Measurements from ENCODE around the gene FOLR2.

DNA sequence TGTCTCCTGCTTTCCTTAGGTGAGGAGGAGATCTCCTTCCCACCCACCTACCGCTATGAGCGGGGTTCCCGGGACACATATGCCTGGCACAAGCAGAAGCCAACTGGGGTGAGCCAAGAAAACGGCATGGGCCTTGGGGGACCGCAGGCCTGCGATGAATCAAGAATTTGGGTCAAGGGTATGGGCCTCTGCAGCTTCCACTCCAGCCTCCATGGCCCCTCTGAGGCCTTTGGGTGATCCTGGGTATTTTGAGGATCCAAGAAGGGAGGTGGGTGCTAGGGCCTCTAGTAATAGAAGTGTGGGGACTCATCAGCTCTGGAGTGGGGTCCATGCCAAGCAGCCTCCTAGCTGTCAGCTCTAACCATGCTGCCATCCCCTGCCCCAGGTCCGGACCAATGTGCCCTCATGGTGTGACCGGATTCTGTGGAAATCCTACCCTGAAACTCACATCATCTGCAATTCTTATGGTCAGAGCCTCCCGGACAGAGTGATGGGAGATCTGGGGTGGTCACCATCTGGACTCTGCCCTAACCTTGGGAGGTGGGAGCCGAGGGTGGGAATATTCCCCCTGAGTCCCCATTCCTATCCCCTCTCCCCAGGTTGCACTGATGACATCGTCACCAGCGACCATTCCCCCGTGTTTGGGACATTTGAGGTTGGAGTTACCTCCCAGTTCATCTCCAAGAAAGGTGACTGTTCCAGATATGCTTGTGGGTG is 16.6 kb downstream of the FOLR2 start:
- TF ChIP-seq NFIC (IDR thresholded peaks at IDR 0.05; ENCODE audit: borderline replicate concordance): no peak
- TF ChIP-seq, protein P1, sequence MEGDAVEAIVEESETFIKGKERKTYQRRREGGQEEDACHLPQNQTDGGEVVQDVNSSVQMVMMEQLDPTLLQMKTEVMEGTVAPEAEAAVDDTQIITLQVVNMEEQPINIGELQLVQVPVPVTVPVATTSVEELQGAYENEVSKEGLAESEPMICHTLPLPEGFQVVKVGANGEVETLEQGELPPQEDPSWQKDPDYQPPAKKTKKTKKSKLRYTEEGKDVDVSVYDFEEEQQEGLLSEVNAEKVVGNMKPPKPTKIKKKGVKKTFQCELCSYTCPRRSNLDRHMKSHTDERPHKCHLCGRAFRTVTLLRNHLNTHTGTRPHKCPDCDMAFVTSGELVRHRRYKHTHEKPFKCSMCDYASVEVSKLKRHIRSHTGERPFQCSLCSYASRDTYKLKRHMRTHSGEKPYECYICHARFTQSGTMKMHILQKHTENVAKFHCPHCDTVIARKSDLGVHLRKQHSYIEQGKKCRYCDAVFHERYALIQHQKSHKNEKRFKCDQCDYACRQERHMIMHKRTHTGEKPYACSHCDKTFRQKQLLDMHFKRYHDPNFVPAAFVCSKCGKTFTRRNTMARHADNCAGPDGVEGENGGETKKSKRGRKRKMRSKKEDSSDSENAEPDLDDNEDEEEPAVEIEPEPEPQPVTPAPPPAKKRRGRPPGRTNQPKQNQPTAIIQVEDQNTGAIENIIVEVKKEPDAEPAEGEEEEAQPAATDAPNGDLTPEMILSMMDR (IDR thresholded peaks at IDR 0.05): no peak
- no peak for TF ChIP-seq RCOR1 (IDR thresholded peaks at IDR 0.05; ENCODE audit: low read length)
- no peak for TF ChIP-seq EP300 (IDR thresholded peaks at IDR 0.05; ENCODE audit: borderline replicate concordance in 1 of 2, low read depth in 1 of 2, low read length in 1 of 2)

Measured in SK-N-SH (cell line).